HG02588 (cell line): Measurements from ENCODE around the gene CCDC73.
A peak's percentile ranks its signal among the peaks of the same experiment; 100 is the strongest.
"Not testable (repeated sequence)": the region's sequence is repeated elsewhere in the genome, so short reads cannot be mapped to it uniquely, and the experiment has no call there.

Experiments
- ATAC-seq: cut with Tn5 transposase; IDR thresholded peaks from one replicate; pipeline ENCODE4 v1.9.1; 2021; ENCODE audit warnings: mild to moderate bottlenecking, moderate library complexity; ENCODE audit not compliant: unreplicated experiment

Gene CCDC73

GRCh38 chr11:32597921-32598320 is 196.5 kb downstream of the CCDC73 start:
- ATAC-seq = no peak

- not testable (repeated sequence) for ATAC-seq
Observed at GRCh38 chr11:32596114-32596513, 198.3 kb downstream of the CCDC73 start.

GRCh38 chr11:32594272-32594671 is 200.2 kb downstream of the CCDC73 start:
- no peak for ATAC-seq

- no peak for ATAC-seq
Observed at GRCh38 chr11:32586576-32587190, 207.8 kb downstream of the CCDC73 start.

GRCh38 chr11:32584921-32585320 is 209.5 kb downstream of the CCDC73 start:
- ATAC-seq = no peak

GRCh38 chr11:32583459-32584271 is 210.8 kb downstream of the CCDC73 start, which contains the start of gene EIF3M:
Gene EIF3M (plus strand): TSS chr11:32583831. CDS start chr11:32583888, 57 bp downstream.
- peak; percentile 97 for ATAC-seq

GRCh38 chr11:32581556-32581955 is 212.9 kb downstream of the CCDC73 start:
- no peak for ATAC-seq

- ATAC-seq = no peak
Observed at GRCh38 chr11:32580967-32581366, 213.5 kb downstream of the CCDC73 start.

- no peak for ATAC-seq
Observed at GRCh38 chr11:32576456-32576855, 218.0 kb downstream of the CCDC73 start.

- ATAC-seq = no peak
Observed at GRCh38 chr11:32575070-32575469, 219.4 kb downstream of the CCDC73 start.

GRCh38 chr11:32574421-32574820 is 220.0 kb downstream of the CCDC73 start:
- ATAC-seq = no peak

- no peak for ATAC-seq
Observed at GRCh38 chr11:32573228-32573627, 221.2 kb downstream of the CCDC73 start.

GRCh38 chr11:32571039-32571438 is 223.4 kb downstream of the CCDC73 start:
- ATAC-seq = no peak

GRCh38 chr11:32569313-32569881 is 225.1 kb downstream of the CCDC73 start:
- ATAC-seq = no peak

GRCh38 chr11:32567154-32567553 is 227.3 kb downstream of the CCDC73 start:
- no peak for ATAC-seq

GRCh38 chr11:32566517-32566916 is 227.9 kb downstream of the CCDC73 start:
- ATAC-seq = no peak

GRCh38 chr11:32563600-32563959 is 230.9 kb downstream of the CCDC73 start:
- ATAC-seq = no peak

- ATAC-seq = no peak
Observed at GRCh38 chr11:32562839-32563599, 231.4 kb downstream of the CCDC73 start.

GRCh38 chr11:32561835-32562234 is 232.6 kb downstream of the CCDC73 start:
- ATAC-seq = no peak

- no peak for ATAC-seq
Observed at GRCh38 chr11:32555895-32556294, 238.6 kb downstream of the CCDC73 start.

- no peak for ATAC-seq
Observed at GRCh38 chr11:32555091-32555490, 239.4 kb downstream of the CCDC73 start.
